NCI-H1694 (cell line): Measurements from ENCODE around the gene FYCO1.
"Not testable (repeated sequence)": the region's sequence is repeated elsewhere in the genome, so short reads cannot be mapped to it uniquely, and the experiment has no call there.

Experiments
- DNase-seq: peaks from one replicate; lab custom pipeline; 2025; lab: John Stamatoyannopoulos, UW

The FYCO1 gene

GRCh38 chr3:46010519-46011113, 15.0 kb upstream of the FYCO1 start:
- DNase-seq: no peak

DNA sequence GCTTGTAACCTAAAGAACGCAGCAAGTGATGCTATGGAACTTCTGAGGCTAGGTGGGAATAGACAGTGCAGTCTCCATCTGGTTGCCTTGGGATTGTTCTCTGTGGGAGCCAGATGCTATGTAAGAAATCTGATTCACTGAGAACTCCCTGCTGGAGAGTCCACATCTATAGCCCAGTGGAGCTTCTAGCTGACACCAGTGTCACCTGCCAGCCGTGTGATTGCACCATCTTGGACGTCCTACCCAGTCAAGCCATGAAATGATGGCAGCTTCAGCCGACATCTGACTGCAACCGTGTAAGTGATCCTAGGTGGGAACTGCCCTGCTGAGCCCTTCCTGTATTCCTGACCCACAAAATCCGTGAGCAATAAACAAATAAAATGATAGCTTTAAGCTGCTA, 12.4 kb upstream of the FYCO1 start:
- no peak for DNase-seq

DNA sequence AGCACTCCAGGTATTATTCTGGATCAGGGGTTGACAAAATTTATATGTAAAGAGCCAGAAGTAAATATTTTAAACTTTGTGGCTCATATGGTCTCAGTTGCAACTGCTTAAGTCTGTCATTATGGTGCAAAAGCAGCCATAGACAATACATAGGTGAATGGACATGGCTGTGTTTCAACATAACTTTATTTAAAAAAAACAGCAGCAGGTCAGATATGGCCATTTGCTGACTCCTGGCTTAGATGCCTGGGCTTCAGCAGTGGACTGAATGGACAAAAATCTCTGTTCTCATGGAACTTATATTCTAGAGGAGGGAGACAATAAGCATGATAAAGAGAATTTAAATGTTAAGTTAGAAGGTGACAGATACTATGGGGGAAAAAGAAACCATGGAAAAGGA, 11.7 kb upstream of the FYCO1 start:
- DNase-seq: no peak

DNA sequence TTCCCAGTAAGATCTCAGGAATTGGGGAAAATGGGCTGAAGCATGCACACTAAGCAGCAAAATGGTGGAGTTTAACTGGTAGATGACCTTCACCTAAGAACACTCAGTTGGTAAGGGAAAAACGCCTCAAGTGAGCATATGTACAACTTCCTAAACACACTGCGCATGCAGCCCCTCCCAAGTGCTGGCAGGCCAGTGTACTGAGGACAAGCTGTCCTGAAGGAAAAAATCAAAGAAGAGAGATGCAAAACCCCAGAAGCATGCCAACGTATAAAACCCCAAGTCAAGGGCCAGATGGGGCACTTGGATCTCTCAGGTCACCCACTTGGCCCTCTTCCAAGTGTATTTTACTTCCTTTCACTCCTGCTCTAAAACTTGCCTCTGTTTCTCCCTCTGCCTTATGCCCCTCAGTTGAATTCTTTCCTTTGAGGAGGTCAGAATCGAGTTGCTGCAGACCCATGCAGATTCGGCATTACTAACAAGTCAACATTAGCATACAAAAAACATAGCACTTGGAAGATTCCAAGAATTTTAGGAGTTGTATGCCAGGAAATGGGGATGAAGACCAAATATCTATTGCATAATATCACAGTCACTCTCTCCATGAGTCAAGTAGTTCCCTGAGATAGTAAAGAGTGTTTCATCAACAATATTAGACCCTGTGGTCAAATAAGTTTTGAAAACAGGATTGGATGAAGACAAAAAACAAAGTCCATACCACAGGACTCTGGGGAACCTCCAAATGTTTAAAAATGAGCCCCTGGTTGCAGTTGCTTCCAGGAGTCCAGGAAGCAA, 10.8 kb upstream of the FYCO1 start:
- DNase-seq: no peak

GRCh38 chr3:46003706-46004105, 8.1 kb upstream of the FYCO1 start:
- not testable (repeated sequence) for DNase-seq

DNA sequence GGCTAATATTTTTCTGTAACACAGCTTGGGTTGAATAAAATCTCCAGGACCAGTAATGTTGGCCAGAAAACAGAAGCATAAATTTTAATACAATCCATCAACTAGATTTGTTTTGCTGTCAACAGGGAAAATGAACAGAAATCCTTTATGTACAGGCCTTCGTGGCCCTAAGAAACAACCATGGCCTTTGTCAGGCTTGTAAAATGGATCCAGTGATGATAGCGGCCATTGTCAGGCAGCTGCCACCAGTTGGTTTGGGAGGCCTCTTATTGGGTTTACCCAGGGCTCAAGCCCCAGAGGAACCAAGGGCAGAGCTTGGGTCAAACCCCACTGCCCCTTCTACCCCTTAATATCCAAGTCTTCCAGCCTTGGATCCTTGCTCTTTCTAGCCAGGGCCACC, 5.6 kb upstream of the FYCO1 start:
- DNase-seq: no peak

- DNase-seq: no peak
These were observed 2.3 kb upstream of the FYCO1 start for GRCh38 chr3:45997942-45998341.

GRCh38 chr3:45997499-45997898, 1.9 kb upstream of the FYCO1 start:
- not testable (repeated sequence) for DNase-seq

DNA sequence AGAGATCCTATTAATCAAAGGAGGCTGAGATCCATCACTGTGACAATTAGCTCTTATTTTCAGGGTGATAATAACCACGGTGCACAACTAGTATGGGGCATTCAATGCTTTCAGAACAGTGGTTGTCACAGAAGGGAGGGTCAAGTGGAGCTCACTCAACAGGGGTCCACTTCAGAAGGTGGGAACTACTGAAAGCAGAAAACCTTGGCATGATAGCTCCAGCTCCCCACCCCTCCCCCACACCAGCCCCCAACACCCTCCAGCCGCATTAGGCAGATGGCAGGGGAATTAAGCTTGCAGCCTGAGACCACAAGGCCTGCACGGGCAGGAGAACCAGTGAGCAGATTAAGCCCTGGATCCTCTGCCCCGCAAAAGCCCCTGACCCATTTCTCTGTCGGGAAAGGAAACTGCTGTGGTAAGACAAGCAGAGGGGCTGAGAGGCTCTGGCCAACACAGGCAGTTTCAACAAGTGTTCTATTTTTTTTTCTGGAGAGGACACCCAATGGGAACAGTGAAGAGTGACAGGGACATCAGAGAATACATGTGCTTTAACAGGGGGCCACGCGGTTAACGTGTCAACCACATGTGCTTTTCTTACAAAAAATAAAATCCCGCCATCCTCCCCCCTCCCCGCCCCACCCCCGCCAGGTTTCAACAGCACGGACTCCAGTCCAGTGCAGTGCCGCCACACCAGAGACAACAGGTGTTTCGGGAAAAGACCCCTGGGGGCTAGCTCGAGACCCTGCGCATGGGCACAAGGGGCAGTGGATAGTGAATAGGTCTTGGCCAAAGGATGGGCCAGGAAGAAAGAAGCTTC, 997 bp downstream of the FYCO1 start:
- no peak for DNase-seq

- no peak for DNase-seq
These were observed 2.1 kb downstream of the FYCO1 start for GRCh38 chr3:45993421-45994027.

DNA sequence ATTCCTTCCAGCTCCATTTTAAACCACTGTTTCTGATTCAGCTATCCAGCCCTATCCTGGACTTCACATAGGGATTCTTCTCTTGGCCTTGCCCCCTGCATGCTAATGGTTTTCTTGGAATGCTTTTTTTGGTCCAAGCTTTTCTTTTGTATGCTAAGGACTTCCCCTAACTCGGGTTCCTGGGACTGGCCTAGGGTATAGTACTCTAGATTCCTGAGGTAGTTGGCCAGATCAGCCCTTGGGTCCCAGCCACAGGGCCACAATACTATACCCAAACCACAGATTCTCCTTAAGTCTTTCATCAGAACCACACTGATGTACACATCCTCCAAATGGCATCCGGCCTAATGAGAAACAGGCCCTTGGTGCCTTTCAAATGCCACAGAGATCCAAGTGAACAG, 2.8 kb downstream of the FYCO1 start:
- DNase-seq: no peak

GRCh38 chr3:45992133-45992729, 3.4 kb downstream of the FYCO1 start:
- no peak for DNase-seq

- no peak for DNase-seq
These were observed 4.3 kb downstream of the FYCO1 start for GRCh38 chr3:45991341-45991740.

DNA sequence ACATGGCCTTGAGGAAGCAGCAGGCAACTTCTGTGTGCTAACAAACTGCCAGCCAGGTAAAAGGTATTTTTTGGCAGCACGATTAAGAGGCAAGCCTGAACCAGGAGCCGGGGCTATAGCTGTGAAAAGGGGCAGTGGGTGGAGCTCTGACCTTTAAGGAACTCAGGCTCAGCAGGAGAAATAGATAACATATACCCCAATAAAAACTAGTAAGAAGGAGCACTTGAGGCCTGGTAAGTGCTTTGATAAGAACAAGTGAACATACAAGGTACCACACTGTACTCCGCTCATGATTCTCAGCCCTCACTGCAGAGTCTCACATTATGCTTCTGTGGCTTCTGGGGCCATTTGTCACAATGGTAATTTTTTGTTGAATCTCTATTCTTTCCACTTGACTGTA, 5.4 kb downstream of the FYCO1 start:
- no peak for DNase-seq

DNA sequence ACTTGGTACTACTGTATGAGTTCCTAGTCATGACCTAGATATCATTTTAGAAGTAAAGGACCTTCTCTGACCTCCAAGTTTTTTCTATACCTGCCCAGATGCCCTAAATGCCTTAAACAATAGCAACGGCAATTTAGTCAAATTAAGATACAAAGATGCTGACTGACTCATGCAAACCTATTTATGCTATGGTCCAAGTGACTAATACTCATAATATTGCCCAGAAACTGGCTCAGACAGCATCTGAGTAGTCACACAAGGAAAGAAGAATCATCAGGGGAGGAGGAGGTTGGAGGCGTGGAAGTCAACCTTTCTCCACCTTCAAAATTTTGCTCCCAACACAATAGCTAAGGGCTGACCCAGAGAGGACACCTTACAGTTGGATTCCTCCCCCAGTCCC, 6.8 kb downstream of the FYCO1 start:
- no peak for DNase-seq

DNA sequence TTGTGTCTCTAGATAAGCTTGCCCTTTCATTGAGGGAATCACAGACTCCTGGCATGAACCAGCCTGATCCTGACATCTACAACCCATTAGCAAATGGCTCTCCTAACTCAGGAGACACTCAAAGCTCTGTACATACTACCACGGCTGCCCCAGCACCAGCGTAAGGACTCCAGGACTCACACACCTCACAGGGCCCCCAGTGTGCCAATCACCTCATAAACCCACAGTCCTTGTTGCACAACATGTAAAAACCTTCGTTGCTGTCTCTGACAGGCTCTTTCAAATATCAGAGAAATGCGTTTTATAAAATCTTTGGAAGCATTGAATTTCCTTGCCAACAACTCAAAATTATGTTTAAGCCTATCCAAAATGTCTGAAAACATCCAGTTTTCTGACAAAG, 7.3 kb downstream of the FYCO1 start:
- no peak for DNase-seq

DNA sequence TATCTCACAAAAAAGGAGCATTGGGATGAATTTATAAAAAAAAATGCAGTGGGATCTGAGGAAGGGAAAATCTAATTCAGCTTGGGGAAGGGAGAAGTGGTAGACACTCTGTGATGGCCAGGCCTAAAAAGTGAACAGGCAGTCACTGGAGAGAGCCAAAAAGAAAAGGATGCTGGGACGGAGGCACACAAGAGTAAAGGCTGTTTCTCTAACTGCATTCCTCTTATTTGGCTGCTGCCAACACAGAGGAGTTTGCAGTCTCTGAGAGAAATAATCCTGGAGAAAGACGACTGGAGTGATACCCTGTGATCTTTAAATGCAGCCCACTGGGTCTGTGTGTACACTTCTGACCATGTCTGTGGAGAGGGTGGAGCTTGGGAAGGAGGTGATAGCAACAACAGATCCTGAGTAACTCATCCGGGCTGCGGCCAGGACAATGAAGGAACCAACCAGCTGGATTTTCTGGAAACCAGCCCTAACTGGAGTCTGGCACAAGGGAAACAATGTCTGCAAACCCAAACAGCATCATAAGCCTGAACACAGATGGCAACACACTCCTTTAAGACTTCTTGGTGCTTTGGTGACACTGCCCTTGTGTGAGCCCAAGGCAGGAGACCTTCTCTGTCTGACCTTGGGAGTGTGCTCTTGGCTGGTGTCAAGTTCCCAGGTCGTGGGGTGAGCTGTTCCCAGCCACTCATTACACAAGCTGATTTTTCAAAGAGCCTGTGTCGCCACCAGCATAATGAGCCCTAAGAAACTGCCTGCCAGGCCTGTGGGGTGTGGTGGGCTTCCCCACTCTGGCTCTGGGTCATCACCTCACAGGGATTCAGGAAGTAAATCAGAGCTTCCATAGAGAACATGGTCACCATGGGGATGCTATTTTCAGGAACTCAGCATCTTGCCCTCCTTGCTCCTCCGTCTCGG, 8.0 kb downstream of the FYCO1 start:
- DNase-seq: no peak

DNA sequence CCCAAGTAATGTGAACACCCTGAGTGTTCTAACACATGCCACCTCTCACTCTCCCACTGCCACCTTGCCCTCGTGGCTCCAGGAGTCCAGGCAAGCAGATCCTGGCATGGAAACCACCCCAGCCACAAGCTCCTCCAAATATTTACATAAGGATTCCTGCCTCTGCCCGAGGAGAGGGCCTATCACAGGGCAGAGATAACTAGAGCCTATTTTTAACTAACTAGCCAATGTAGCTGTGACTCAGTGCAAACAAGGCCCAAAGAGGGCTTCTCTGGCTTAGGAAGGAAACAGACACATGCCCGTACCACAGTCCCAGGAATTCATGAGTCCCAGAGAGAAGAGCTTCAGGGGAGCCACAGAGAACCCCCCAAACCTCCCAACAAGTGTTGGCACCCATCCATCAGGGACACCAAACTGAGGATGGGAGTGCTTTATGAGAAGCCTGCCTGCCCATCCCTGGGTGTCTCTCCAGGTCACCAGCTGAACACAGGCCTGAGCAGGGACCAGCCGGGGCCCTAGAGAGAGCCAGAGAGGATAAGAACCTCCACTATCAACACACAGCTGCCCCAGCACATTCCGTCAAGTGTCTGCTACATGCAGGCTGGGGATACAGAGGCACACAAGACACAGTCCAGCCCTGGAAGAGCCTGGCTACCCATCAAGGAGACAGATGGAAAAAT, 9.2 kb downstream of the FYCO1 start:
- DNase-seq: no peak

DNA sequence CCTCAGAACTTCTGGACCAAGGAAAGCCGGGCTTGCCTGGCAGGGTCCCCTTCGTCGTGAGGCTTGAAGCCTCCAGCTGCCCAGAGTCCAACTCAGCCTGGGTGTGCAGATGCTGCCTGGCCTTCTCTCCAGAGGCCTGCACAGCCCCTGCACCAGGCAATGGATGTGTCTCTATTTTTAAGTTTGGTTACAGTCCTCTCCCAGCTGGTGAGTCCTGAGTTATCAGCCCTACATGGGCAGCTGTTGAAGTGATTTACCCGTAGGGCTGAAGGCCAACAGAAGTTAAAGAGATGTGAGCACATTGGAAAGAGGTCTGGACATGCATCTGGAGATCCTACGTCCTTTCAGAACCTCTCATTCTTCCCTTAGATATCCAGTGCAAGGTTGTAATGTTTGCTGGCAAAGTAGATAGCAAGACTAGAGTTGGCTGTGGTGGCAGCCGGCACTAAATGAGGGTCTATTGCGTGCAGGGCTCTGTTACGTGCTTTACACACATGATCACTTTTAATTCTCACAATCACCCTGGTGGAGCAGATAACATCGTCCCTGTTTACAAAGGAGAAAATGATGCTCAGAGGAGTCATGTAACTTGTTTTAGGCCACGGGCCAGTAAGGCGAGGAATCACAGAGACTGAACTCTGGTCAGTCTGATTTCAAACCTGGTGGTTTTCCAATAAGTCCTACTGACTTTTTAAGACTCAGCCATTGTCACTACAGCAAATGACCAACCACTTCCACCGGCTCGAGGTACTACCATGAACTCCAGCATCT, 9.9 kb downstream of the FYCO1 start:
- no peak for DNase-seq
